Kidney epithelial cell (primary cell): ENCODE measurements around the gene VPS33B. TPM values are rescaled to one million over a fixed set of nuclear protein-coding genes. Genes with fewer than 3 reads are reported as not detected.
A peak's percentile ranks its signal among the peaks of the same experiment; 100 is the strongest.

Source experiments
- DNase-seq: peaks from one replicate; pipeline ENCODE4 v3.0.0-alpha.2; 2010; ENCODE audit warnings: low read depth
- H3K27me3 ChIP-seq: 2 replicates; pipeline ENCODE4 v1.6.0; 2011; ENCODE audit warnings: low read length; ENCODE audit not compliant: control insufficient read depth, insufficient read depth
- H3K36me3 ChIP-seq: 2 replicates; pipeline ENCODE4 v1.5.1; 2011; ENCODE audit warnings: low read length; ENCODE audit not compliant: control insufficient read depth, insufficient read depth
- H3K4me3 ChIP-seq: 2 replicates; pipeline ENCODE4 v1.5.1; 2011; ENCODE audit warnings: low read depth, mild to moderate bottlenecking, control low read depth, low read length
- total RNA-seq: library from RNA; depleted of rRNA; stranded (reverse); fragments of >200 nt; gene quantifications from 2 replicates; pipeline ENCODE4 v1.2.3, GENCODE V29; 2015
- TF ChIP-seq, protein P1 (sequence below): IDR thresholded peaks from 2 replicates; pipeline ENCODE4 v1.5.1; 2011; ENCODE audit warnings: mild to moderate bottlenecking, moderate library complexity, low read length, control low read depth, inconsistent platforms; ENCODE audit not compliant: insufficient read depth, poor library complexity, severe bottlenecking

VPS33B gene
- total RNA-seq, 1 donor from 2014 or later = 15.5 TPM

DNA sequence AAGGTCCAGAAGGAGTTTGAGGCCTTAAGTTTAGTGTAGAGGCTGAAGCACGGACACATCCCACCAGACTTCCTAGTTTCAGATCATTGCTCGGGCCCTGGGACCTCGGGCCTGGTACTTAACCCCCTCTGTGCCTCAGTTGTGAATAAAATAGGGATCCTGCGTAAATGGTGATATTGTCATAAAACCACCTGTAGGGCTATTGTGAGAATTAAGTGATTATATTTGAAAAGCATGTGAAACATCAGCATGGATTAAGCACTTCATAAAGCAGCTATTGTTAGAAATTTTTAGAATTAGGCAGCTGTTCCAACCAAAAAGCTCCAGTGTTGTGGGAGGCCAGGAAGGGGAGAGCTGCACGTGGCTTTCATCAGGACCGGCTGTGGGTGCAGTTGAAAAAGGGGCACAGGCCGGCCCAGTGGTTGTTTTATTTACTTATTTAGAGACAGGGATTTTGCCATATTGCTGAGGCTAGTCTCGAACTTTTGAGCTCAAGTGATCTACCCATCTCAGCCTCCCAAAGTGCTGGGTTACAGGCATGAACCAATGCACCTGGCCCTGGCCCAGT, 63.3 kb downstream of the VPS33B start:
- DNase-seq = no peak
- TF ChIP-seq, protein P1, sequence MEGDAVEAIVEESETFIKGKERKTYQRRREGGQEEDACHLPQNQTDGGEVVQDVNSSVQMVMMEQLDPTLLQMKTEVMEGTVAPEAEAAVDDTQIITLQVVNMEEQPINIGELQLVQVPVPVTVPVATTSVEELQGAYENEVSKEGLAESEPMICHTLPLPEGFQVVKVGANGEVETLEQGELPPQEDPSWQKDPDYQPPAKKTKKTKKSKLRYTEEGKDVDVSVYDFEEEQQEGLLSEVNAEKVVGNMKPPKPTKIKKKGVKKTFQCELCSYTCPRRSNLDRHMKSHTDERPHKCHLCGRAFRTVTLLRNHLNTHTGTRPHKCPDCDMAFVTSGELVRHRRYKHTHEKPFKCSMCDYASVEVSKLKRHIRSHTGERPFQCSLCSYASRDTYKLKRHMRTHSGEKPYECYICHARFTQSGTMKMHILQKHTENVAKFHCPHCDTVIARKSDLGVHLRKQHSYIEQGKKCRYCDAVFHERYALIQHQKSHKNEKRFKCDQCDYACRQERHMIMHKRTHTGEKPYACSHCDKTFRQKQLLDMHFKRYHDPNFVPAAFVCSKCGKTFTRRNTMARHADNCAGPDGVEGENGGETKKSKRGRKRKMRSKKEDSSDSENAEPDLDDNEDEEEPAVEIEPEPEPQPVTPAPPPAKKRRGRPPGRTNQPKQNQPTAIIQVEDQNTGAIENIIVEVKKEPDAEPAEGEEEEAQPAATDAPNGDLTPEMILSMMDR = no peak
- H3K27me3 ChIP-seq = no peaks in the 10 kb centered on the region
- no peaks in the 10 kb centered on the region for H3K36me3 ChIP-seq
- H3K4me3 ChIP-seq = no peak overlapping the region

- H3K27me3 ChIP-seq = no peaks in the 10 kb centered on the region
- TF ChIP-seq, protein P1 = no peak
- no peak overlapping the region for H3K4me3 ChIP-seq
- no peaks in the 10 kb centered on the region for H3K36me3 ChIP-seq
- no peak for DNase-seq
Measured at GRCh38 chr15:90957791-90958190, 64.6 kb downstream of the VPS33B start.

GRCh38 chr15:90957031-90957790, 65.2 kb downstream of the VPS33B start:
- Histone ChIP-seq H3K4me3 (peak overlapping the region; percentile 67), H3K27me3 (no peaks in the 10 kb centered on the region), H3K36me3 (no peaks in the 10 kb centered on the region)
- no peak for DNase-seq
- TF ChIP-seq, protein P1 = no peak

DNA sequence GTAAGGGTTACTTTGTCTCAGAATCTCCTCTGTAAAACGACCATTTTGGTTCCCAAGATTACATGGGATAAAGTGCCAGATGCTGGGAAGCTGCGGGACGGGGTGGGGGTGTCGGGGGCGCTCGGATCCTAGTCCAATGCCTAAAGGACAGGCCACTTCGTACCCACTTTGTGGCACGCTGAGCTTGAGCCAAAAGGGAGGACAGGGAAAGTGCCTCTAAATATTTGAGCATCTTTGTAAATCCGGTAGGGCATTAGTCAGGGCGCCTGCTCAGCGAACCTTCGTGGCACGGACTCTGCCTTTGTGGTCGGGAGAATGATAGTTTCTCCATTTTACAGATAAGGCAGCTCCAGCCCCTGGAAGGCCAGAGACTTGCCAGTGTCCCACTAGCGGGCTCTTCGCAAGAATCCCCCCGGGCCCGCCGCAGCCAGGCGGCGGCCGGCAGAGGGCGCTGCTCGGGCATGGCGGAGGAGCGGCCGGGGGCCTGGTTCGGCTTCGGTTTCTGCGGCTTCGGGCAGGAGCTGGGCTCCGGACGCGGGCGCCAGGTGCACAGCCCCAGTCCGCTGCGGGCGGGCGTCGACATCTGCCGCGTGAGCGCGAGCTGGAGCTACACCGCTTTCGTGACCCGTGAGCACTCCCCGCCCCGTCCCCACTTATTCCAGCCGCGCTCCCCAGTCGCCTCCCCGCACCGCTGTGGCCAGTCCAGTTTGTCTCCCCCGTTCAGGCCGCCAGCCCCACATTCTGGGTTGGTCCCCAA, 65.9 kb downstream of the VPS33B start:
- no peak for DNase-seq
- H3K36me3 ChIP-seq = no peaks in the 10 kb centered on the region
- TF ChIP-seq, protein P1 = peak; percentile 60
- H3K27me3 ChIP-seq = no peaks in the 10 kb centered on the region
- H3K4me3 ChIP-seq = peak overlapping the region; percentile 67

- H3K36me3 ChIP-seq = no peaks in the 10 kb centered on the region
- H3K4me3 ChIP-seq = peak overlapping the region; percentile 77
- TF ChIP-seq, protein P1 = no peak
- no peaks in the 10 kb centered on the region for H3K27me3 ChIP-seq
- no peak for DNase-seq
Measured at GRCh38 chr15:90955624-90956273, 66.6 kb downstream of the VPS33B start.
